K562 (cell line): Measurements from ENCODE around the gene SOX12. TPM values are rescaled to one million over a fixed set of nuclear protein-coding genes. Genes with fewer than 3 reads are reported as not detected.

Source experiments
- ADNP ChIP-seq: fragments of 200-800 bp; sonication (Bioruptor generic); IDR thresholded peaks from 2 replicates; pipeline ENCODE4 v1.6.1; 2016; ENCODE audit warnings: missing genetic modification characterization, missing compliant biosample characterization
- FOXK2 ChIP-seq, 2 experiments: fragments of 450-650 bp; IDR thresholded peaks in 1 of 2; conservative IDR thresholded peaks in 1 of 2; 2 replicates each; pipeline ENCODE4 v1.6.1; 2016; ENCODE audit warnings: low read depth in 2 of 2, mild to moderate bottlenecking in 1 of 2
- HNRNPUL1 ChIP-seq: fragments of 200-400 bp; formaldehyde crosslinking; IDR thresholded peaks from 2 replicates; pipeline ENCODE4 v1.6.1; 2017; ENCODE audit warnings: low read length
- MAZ ChIP-seq, 2 experiments: fragments of 450-650 bp in 1 of 2; sonication (generic) in 1 of 2; formaldehyde crosslinking; IDR thresholded peaks in 1 of 2; conservative IDR thresholded peaks in 1 of 2; 2 replicates each; pipeline versions ENCODE4 v1.4.0 to v1.5.0; 2020; ENCODE audit warnings: mild to moderate bottlenecking in 1 of 2, missing genetic modification reagents in 1 of 2
- PHTF2 ChIP-seq: fragments of 250-450 bp; sonication (Bioruptor Pico); IDR thresholded peaks from 2 replicates; pipeline ENCODE4 v1.5.0; 2021; ENCODE audit warnings: mild to moderate bottlenecking
- POLR2A ChIP-seq: fragments of 450-650 bp; conservative IDR thresholded peaks from 2 replicates; pipeline ENCODE4 v1.6.1; 2016
- SP1 ChIP-seq: sonication (generic); formaldehyde crosslinking; IDR thresholded peaks from 2 replicates; pipeline ENCODE4 v1.8.1; 2022; ENCODE audit warnings: mild to moderate bottlenecking, missing genetic modification reagents
- STAG1 ChIP-seq: sonication (generic); formaldehyde crosslinking; IDR thresholded peaks from 2 replicates; pipeline ENCODE4 v1.5.0; 2020; ENCODE audit warnings: missing genetic modification reagents, borderline replicate concordance
- polyA plus RNA-seq, 8 experiments: library from polyadenylated mRNA; depleted of rRNA in 4 of 8; stranded (reverse) in 5 of 8; unstranded in 3 of 8; fragments of >200 nt; fragmentation: Nextera tagmentation in 2 of 8; fragmentation: Illumina TruSeq in 1 of 8; extraction: Ambion mirVana in 2 of 8; extraction: Trizol in 1 of 8; gene quantifications; 2 replicates each; pipeline versions ENCODE4 v1.2.1 to v1.2.3, GENCODE V29; 2011 to 2014; ENCODE audit warnings: inconsistent platforms in 1 of 8, missing spikeins in 1 of 8
- total RNA-seq, 7 experiments: library from RNA; depleted of rRNA in 6 of 7; stranded (reverse); fragments of >200 nt in 6 of 7; fragmentation: Illumina TruSeq in 2 of 7; extraction: Trizol in 2 of 7; gene quantifications; 2 replicates each; pipeline versions ENCODE4 v1.2.1 to v1.2.3, GENCODE V29; 2011 to 2021; ENCODE audit warnings: low replicate concordance in 1 of 7
- TF ChIP-seq, protein P1 (sequence below), 2 experiments: fragments of 200-800 bp in 1 of 2; sonication (Bioruptor generic) in 1 of 2; sonication (generic) in 1 of 2; formaldehyde crosslinking in 1 of 2; IDR thresholded peaks in 1 of 2; conservative IDR thresholded peaks in 1 of 2; 2 replicates each; pipeline versions ENCODE4 v1.5.0 to v1.6.1; 2016 to 2020; ENCODE audit warnings: missing compliant biosample characterization in 1 of 2, missing genetic modification characterization in 1 of 2, missing genetic modification reagents in 1 of 2

SOX12 gene
- total and polyA plus RNA-seq, 9 of the 15 experiments (the other 6 are each of a cell fraction or from before 2014, with no cell fraction given): 0.42 to 26.3 (median 2.6) TPM

DNA sequence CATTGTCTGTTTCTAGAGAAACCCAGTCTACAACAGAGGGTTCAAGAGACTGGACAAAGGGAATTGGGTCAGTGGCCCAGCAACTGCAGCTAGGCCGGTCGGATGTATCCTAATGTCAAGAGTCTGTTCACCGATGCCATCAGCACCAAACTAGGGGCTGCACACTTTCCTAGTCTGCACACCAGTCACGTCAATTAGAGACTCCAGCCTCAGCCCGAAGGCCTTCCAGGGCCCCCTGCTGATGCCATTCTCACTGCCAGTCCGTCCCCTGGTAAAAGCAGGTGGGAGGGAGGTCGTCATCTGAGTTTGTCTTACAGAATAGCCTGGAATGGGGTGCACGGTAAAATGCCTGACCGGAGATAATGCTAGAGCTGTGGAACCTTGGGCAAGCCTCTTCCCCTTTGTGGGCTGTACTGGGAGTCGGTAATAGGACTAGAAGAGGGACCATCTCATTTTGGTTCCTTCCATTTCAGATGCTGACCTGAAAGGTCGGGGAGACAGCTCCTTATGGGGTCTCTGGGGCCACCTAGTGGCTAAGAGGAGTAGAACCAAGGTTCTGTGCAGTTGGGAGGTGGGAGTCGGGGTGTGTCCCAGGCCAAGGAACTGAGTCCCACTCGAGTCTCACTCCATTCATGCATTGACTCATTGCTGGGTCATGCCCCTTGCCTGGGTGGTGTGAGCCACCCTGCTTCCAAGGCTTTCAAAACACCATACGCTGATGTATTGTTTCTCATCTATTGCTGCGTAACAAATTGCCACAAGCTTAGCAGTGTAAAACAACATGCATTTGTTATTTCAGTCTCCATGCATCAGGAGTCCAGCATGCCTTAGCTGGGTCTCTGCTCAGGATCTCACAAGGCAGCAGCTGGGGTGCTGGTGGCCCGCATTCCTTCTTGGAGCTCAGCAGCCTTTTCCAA, 5.1 kb downstream of the SOX12 start (continued):
- TF ChIP-seq, protein P1, sequence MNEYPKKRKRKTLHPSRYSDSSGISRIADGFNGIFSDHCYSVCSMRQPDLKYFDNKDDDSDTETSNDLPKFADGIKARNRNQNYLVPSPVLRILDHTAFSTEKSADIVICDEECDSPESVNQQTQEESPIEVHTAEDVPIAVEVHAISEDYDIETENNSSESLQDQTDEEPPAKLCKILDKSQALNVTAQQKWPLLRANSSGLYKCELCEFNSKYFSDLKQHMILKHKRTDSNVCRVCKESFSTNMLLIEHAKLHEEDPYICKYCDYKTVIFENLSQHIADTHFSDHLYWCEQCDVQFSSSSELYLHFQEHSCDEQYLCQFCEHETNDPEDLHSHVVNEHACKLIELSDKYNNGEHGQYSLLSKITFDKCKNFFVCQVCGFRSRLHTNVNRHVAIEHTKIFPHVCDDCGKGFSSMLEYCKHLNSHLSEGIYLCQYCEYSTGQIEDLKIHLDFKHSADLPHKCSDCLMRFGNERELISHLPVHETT (CRISPR knock-in tag; conservative IDR thresholded peaks at IDR 0.05 in 1 of 2, IDR thresholded peaks at IDR 0.05 in 1 of 2): no peak
- TF ChIP-seq POLR2A: no peak
- TF ChIP-seq PHTF2 (CRISPR knock-in tag): no peak
- TF ChIP-seq HNRNPUL1: no peak
- TF ChIP-seq STAG1: peak; percentile 36; the same call in 1 of the 2 replicates
- no peak for TF ChIP-seq ADNP (tag)
- peak; percentile 31 to 42; a peak in 2 of 4 replicates for TF ChIP-seq MAZ (CRISPR knock-in tag; conservative IDR thresholded peaks at IDR 0.05 in 1 of 2, IDR thresholded peaks at IDR 0.05 in 1 of 2)
- peak in 1 of 2 experiments; percentile 38; a peak in 1 of 4 replicates for TF ChIP-seq FOXK2 (conservative IDR thresholded peaks at IDR 0.05 in 1 of 2, IDR thresholded peaks at IDR 0.05 in 1 of 2; ENCODE audit: low read depth in 2 of 2)
- TF ChIP-seq SP1 (CRISPR knock-in tag): 0 out of 2 replicates have a peak, but pooled peaks have one; percentile 24
